K562 (cell line): Measurements from ENCODE around the gene KRTAP10-4. TPM values are rescaled to one million over a fixed set of nuclear protein-coding genes. Genes with fewer than 3 reads are reported as not detected.

ENCODE experiments used
- DPF2 ChIP-seq: fragments of 450-650 bp; IDR thresholded peaks from 2 replicates; pipeline ENCODE4 v1.6.1; 2016
- ETV5 ChIP-seq: sonication (generic); formaldehyde crosslinking; IDR thresholded peaks from 2 replicates; pipeline ENCODE4 v1.4.0; 2020; ENCODE audit warnings: low read depth, mild to moderate bottlenecking, missing genetic modification reagents
- HEY1 ChIP-seq: fragments of 250-450 bp; sonication (Bioruptor Pico); IDR thresholded peaks from 2 replicates; pipeline ENCODE4 v1.5.0; 2020; ENCODE audit warnings: mild to moderate bottlenecking, moderate library complexity, borderline replicate concordance
- MAFF ChIP-seq: IDR thresholded peaks from 2 replicates; pipeline ENCODE4 v1.6.1; 2012; ENCODE audit warnings: low read length, improper control_type of control experiment
- NFIC ChIP-seq: fragments of 450-650 bp; IDR thresholded peaks from 2 replicates; pipeline ENCODE4 v1.6.1; 2017; ENCODE audit warnings: mild to moderate bottlenecking, inconsistent platforms
- NFRKB ChIP-seq: fragments of 450-650 bp; IDR thresholded peaks from 2 replicates; pipeline ENCODE4 v1.6.1; 2016; ENCODE audit warnings: low read depth
- NUFIP1 ChIP-seq: fragments of 450-650 bp; IDR thresholded peaks from 2 replicates; pipeline ENCODE4 v1.6.1; 2018; ENCODE audit not compliant: partially characterized antibody
- PHF20 ChIP-seq: fragments of 450-650 bp; IDR thresholded peaks from 2 replicates; pipeline ENCODE4 v1.6.1; 2018; ENCODE audit not compliant: partially characterized antibody
- POLR2B ChIP-seq: fragments of 450-650 bp; IDR thresholded peaks from 2 replicates; pipeline ENCODE4 v1.6.1; 2018; ENCODE audit warnings: low read depth; ENCODE audit not compliant: partially characterized antibody
- TRIM28 ChIP-seq: fragments of 450-650 bp; IDR thresholded peaks from 2 replicates; pipeline ENCODE4 v1.6.1; 2017
- ZNF445 ChIP-seq: fragments of 250-450 bp; sonication (Bioruptor Pico); IDR thresholded peaks from 2 replicates; pipeline ENCODE4 v1.4.0; 2020; ENCODE audit warnings: low read depth, mild to moderate bottlenecking, moderate library complexity
- polyA plus RNA-seq, 8 experiments: library from polyadenylated mRNA; depleted of rRNA in 4 of 8; stranded (reverse) in 5 of 8; unstranded in 3 of 8; fragments of >200 nt; fragmentation: Nextera tagmentation in 2 of 8; fragmentation: Illumina TruSeq in 1 of 8; extraction: Ambion mirVana in 2 of 8; extraction: Trizol in 1 of 8; gene quantifications; 2 replicates each; pipeline versions ENCODE4 v1.2.1 to v1.2.3, GENCODE V29; 2011 to 2014; ENCODE audit warnings: inconsistent platforms in 1 of 8, missing spikeins in 1 of 8
- total RNA-seq, 7 experiments: library from RNA; depleted of rRNA in 6 of 7; stranded (reverse); fragments of >200 nt in 6 of 7; fragmentation: Illumina TruSeq in 2 of 7; extraction: Trizol in 2 of 7; gene quantifications; 2 replicates each; pipeline versions ENCODE4 v1.2.1 to v1.2.3, GENCODE V29; 2011 to 2021; ENCODE audit warnings: low replicate concordance in 1 of 7
- TF ChIP-seq, protein P1 (sequence below), 2 experiments: fragments of 450-650 bp in 1 of 2; sonication (generic) in 1 of 2; formaldehyde crosslinking in 1 of 2; IDR thresholded peaks in 1 of 2; conservative IDR thresholded peaks in 1 of 2; 2 replicates each; pipeline versions ENCODE4 v1.6.1 to v1.8.1; 2016 to 2023; ENCODE audit warnings: mild to moderate bottlenecking in 2 of 2, moderate library complexity in 2 of 2, inconsistent platforms in 1 of 2, missing genetic modification reagents in 1 of 2
- TF ChIP-seq, protein P2 (sequence below): fragments of 450-650 bp; IDR thresholded peaks from 2 replicates; pipeline ENCODE4 v1.6.1; 2017; ENCODE audit warnings: antibody characterized with exemption, mild to moderate bottlenecking
- TF ChIP-seq, protein P3 (sequence below): fragments of 250-450 bp; sonication (Bioruptor Pico); IDR thresholded peaks from 2 replicates; pipeline ENCODE4 v1.9.0; 2021; ENCODE audit warnings: mild to moderate bottlenecking
- TF ChIP-seq, protein P4 (sequence below): fragments of 250-450 bp; sonication (Bioruptor Pico); IDR thresholded peaks from 2 replicates; pipeline ENCODE4 v1.8.0; 2021; ENCODE audit warnings: borderline replicate concordance, mild to moderate bottlenecking, moderate library complexity; ENCODE audit not compliant: poor library complexity, severe bottlenecking
- TF ChIP-seq, protein P5 (sequence below): conservative IDR thresholded peaks from 2 replicates; pipeline ENCODE4 v1.6.1; 2011; ENCODE audit warnings: low read depth, mild to moderate bottlenecking, low read length; ENCODE audit not compliant: control insufficient read depth

KRTAP10-4 gene
- total and polyA plus RNA-seq, 9 of the 15 experiments (the other 6 are each of a cell fraction or from before 2014, with no cell fraction given) = not detected

DNA sequence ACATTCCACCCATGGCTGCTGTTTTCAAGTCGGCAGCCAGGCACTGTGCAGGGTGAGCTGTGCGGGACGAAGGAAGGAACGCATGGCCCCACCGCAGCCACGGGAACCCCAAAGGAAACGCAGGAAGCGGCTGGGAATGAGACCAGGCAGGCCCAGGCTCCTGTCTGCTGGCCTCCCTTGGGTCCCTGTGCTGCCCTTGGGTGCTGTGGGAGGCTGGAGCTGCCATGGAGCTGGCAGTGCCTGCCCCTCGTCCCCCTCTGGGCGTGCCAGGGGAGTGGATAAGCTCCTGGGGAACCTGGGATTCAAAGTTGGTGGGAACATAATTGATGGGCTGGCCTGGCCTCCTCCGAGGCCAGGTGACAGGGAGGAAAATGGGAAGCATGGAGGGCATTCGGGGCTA is 5.3 kb upstream of the KRTAP10-4 start (continued):
- TF ChIP-seq, protein P1, sequence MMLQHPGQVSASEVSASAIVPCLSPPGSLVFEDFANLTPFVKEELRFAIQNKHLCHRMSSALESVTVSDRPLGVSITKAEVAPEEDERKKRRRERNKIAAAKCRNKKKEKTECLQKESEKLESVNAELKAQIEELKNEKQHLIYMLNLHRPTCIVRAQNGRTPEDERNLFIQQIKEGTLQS (IDR thresholded peaks at IDR 0.05) = no peak
- TF ChIP-seq, protein P1 (CRISPR knock-in tag; conservative IDR thresholded peaks at IDR 0.05) = no peak
- TF ChIP-seq, protein P2, sequence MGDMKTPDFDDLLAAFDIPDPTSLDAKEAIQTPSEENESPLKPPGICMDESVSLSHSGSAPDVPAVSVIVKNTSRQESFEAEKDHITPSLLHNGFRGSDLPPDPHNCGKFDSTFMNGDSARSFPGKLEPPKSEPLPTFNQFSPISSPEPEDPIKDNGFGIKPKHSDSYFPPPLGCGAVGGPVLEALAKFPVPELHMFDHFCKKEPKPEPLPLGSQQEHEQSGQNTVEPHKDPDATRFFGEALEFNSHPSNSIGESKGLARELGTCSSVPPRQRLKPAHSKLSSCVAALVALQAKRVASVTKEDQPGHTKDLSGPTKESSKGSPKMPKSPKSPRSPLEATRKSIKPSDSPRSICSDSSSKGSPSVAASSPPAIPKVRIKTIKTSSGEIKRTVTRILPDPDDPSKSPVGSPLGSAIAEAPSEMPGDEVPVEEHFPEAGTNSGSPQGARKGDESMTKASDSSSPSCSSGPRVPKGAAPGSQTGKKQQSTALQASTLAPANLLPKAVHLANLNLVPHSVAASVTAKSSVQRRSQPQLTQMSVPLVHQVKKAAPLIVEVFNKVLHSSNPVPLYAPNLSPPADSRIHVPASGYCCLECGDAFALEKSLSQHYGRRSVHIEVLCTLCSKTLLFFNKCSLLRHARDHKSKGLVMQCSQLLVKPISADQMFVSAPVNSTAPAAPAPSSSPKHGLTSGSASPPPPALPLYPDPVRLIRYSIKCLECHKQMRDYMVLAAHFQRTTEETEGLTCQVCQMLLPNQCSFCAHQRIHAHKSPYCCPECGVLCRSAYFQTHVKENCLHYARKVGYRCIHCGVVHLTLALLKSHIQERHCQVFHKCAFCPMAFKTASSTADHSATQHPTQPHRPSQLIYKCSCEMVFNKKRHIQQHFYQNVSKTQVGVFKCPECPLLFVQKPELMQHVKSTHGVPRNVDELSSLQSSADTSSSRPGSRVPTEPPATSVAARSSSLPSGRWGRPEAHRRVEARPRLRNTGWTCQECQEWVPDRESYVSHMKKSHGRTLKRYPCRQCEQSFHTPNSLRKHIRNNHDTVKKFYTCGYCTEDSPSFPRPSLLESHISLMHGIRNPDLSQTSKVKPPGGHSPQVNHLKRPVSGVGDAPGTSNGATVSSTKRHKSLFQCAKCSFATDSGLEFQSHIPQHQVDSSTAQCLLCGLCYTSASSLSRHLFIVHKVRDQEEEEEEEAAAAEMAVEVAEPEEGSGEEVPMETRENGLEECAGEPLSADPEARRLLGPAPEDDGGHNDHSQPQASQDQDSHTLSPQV = no peak
- no peak for TF ChIP-seq HEY1
- TF ChIP-seq DPF2 = no peak
- TF ChIP-seq NFRKB = no peak
- no peak for TF ChIP-seq NFIC
- TF ChIP-seq, protein P3, sequence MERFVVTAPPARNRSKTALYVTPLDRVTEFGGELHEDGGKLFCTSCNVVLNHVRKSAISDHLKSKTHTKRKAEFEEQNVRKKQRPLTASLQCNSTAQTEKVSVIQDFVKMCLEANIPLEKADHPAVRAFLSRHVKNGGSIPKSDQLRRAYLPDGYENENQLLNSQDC (CRISPR knock-in tag) = no peak
- no peak for TF ChIP-seq PHF20
- no peak for TF ChIP-seq ZNF445 (CRISPR knock-in tag)
- TF ChIP-seq, protein P4, sequence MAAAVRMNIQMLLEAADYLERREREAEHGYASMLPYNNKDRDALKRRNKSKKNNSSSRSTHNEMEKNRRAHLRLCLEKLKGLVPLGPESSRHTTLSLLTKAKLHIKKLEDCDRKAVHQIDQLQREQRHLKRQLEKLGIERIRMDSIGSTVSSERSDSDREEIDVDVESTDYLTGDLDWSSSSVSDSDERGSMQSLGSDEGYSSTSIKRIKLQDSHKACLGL (CRISPR knock-in tag) = no peak
- TF ChIP-seq MAFF = no peak
- no peak for TF ChIP-seq ETV5 (CRISPR knock-in tag)
- no peak for TF ChIP-seq TRIM28
- no peak for TF ChIP-seq POLR2B
- TF ChIP-seq, protein P5, sequence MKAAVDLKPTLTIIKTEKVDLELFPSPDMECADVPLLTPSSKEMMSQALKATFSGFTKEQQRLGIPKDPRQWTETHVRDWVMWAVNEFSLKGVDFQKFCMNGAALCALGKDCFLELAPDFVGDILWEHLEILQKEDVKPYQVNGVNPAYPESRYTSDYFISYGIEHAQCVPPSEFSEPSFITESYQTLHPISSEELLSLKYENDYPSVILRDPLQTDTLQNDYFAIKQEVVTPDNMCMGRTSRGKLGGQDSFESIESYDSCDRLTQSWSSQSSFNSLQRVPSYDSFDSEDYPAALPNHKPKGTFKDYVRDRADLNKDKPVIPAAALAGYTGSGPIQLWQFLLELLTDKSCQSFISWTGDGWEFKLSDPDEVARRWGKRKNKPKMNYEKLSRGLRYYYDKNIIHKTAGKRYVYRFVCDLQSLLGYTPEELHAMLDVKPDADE = no peak
- TF ChIP-seq NUFIP1 = no peak
